GM19043 (cell line): ENCODE measurements around the gene FAM174B.
A peak's percentile ranks its signal among the peaks of the same experiment; 100 is the strongest.

Source experiments
- ATAC-seq: cut with Tn5 transposase; IDR thresholded peaks from one replicate; pipeline ENCODE4 v1.9.1; 2021; ENCODE audit warnings: low read depth; ENCODE audit not compliant: unreplicated experiment

FAM174B gene

DNA sequence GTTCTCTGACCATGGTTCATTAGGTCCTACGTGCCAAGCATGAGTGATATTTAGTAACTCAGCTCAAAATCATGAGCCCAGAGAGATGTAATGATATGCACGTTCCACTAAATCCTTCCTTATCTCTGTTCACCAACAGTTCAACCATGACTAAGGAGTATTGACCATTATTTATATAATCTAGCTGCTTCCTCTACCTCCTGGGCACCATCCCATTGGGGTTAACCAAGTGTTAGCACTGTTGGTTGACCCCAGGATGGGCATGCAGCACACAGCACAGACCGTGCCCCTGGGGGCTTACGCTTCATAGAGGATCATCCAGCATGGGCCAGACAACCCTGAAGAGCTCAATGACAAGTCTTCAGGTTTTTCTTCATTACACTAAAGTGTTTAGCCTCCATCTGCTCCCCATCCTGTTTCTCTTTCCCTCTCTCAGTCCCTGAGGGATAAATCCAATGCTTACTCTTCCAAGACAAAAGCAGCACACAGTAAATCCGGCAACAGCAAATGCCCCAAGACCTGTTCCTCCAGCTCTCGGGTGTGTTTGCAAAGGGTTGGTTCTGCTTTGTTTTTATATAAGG, 10.4 kb downstream of the FAM174B start:
- ATAC-seq, result no peak

DNA sequence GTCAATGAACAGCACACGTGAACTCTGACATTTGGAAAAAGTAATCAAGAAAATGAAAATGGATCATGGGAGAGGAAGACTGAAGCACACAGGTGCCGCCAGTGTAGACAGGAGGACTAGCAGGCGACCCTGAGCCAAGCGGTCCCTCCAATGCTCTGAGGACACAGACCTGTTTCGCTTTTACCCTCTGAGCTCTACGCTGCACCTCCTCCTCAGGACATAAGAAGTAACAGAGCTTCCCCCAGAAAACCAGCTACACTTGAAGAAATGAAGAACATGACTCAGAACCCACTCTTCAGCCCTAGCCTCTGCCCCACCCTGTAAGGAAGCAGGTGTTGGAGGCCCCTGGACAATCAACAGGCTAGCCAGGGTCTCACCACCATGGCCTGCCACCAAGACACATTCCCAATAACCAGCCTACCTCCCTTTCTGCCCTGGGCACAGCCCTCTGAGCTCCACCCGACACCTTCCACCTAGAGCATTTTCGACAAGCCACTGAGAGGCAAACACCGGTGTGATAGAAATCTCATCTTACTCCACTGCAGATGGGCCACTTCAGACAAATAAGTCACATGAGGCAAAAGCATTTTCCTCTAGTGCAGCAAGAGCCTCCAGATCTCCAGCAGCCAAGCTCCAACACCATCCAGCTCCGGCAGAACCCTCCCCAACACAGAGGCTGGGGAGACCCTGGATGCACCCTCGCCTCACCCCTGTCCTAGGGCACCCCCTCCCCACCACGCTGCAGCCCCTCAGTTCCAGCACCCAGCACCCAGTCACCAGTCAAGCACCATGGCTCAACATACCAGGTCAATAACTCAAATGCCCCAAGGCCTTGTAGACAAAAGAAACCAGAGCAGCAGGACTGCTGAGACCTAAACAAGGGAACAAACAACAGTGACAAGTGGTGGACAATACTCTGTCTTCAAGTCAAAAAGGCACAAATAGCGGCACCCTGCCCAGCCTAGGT, 11.4 kb downstream of the FAM174B start:
- ATAC-seq, result no peak

DNA sequence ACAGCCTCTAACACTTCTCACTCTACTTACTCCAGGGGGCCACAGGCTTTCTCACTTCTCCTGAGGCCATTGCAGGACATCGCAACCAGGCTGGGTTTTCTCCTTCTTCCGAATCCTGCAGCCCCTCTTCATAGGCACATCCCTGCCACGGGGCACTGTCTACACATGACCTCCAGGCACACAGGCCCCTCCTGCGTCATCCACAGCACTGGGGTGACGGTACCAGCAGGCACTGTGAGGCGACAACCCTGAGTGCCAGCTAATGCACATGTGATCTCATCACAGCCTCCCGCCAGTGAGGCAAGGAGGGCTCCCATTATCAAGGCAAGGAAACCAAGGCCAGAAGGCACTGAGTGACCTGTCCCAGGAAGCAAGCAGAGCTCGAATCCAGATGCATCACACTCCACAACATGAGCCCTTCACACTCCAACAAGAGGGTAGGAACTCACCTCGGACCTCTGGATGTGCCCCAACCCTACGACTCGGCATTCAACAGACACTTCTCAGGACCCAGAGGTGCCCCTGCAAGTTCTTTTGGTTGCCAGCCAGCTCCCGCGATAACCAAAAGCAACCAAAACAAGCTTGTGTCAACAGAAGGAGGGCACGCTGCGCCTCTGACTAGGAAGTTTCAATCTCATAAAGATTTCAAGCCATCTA, 16.7 kb downstream of the FAM174B start:
- no peak for ATAC-seq

DNA sequence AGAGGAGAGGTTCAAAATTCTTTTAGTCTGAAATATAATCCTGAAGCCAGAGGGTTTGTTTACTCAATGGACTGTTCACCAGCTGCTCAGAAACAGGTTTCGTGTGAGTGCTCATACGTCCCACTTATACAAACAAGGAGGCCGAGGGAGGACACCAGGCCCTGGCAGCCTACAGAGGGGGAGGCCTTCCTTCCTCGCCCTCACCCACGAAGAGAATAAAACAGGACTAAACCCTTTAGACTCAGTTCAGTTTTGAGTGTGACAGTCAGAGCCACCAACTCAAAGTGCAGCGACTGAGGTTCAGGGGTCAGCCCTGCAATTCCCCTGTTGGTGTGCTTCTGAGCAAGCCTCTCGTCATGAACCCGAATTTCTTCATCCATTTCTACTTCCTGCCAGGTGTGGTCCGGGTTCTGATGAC, 17.3 kb downstream of the FAM174B start:
- ATAC-seq, result no peak

DNA sequence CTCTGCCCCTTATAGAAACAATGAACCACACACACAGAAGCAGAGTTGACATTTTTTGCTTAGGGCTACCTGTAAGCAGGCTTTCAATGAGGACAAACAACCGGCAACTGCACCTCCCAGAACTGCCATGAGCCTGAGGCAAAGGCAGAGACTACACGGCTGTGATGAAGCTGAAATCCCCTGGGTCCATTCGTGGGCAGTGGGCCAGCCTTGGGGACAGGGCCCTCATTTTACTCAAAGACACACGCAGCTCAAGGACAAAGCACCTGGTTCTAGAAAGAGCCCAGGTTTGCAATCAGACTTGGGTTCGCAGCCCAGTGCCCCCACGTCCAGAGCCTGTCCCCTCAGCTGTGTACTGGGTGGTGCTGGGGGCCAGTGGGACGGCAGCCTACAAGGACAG, 17.9 kb downstream of the FAM174B start:
- no peak for ATAC-seq

DNA sequence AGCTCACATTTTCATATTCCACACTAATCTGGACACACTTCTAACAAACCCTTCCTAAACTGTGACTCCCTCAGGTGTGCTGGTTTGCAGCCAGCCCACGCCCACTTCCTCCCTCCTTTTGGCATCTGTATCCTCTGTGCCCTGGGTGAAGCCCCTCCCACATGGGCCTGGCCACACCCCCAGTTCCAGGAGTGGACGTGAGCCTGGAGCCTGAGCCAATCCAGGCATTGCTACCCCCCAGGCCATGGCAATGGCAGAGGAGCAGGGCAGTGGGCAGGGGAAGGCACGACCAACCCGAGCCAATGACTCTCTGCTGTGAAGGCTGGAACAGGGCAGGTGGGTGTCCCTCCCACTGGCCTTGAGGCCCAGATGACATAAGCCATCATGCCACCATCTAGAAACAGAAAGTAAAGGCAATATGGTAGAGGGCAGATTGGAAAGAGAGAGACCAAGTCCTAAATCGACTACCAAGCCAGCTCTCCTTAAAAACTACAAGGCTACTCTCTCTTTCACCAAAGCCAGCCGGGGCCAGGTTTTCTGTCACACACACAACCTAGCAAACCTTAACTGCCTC, 18.6 kb downstream of the FAM174B start:
- no peak for ATAC-seq

DNA sequence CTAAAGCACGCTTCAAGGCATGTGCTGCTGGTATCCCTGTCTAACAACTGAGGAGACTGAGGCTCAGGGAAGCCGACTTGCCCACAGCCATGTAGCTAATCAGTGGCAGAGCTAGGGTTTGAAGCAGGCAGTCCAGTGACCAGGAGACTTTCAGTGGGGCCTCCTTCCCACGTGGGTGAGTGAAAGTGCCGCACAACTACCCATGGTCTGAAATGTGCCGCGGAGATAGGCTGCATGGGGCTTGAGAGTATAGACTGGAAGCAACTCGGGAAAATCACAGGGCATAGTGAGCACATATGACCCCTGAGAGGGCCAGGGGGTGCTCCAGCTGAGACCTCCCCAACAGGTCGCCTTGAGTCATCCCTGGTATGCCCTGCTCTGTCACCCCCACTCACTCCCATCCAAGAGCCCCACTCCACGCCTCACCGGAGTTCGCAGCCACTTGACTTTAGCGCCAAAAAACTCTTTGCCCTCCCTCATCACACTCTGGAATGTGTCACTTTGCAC, 19.1 kb downstream of the FAM174B start:
- no peak for ATAC-seq

DNA sequence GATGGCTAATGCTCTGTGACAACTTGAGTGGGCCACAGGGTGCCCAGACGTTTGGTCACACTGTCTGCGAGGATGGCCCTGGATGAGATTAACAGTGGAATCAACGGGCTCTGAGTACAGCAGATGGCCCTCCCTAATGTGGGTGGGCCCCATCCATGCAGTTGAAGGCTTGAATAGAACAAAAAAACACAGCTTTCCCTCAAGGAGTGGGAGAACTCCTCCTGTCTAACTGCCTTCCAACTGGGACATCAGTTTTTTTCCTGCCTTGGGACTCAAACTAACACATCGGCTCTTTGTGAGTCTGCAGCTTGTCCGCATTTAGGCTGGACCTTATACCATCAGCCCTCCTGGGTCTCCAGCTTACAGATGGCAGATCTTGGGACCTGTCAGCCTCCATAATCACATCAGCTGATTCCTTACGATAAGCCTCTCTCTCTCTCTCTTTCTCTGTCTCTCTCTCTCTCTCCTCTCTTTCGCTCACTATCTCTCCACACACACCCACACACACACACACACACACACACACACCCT, 20.8 kb downstream of the FAM174B start:
- ATAC-seq, result no peak

DNA sequence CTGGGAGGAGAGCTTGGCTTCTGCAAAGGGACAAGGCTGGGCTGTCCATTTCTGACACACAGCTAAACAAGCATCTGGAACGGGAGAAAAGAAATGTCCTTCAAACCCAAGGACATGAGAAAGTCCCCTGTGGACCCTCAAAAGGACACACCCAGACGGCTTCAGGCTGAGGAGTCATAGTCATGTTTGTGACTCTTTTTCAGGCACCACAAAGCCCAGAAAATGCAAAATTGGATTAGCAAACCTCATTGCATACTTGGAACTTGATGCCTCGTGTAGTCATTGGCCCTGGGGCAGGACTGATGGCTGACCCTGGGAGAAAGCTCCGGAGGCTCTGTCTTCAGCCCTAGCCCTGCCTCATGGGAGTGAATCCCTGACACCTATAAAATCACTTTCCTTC, 21.5 kb downstream of the FAM174B start:
- ATAC-seq, result no peak

DNA sequence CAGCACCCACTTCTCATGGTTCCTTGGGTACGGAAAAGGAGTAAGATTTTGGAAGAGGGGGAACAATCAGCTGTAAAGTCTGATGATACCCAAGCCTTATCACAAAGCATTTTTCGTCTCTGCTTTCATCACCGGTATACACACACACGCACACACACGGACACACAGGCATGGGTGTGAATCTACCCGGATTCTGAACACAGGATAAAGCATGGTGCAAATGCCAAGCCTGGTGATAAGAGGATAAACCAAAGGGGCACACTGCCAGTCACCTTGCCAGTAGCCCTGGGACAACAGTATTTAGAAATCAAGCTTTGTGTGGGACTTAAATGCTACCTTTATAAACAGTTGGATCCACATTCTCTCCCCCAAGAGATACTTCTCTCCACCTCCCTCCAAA, 22.2 kb downstream of the FAM174B start:
- no peak for ATAC-seq

DNA sequence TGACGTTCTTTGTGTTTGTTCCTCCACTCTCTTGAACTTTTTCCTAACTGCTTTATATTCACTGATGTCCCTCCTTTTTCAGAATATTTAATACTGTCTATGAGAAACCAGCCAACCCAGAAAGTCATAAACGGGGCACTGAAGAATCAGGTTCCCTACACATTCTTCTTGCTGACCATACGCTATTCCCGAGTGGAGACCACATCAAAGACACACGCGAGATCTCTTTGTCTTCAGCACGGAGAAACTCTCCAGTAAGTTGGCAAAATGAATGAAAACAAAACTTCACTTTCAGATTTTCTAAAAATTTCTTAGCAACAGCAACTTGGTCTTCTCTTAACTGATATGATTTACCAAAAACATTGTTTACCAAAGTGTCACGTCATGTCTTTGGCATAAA, 22.6 kb downstream of the FAM174B start:
- ATAC-seq, result no peak

DNA sequence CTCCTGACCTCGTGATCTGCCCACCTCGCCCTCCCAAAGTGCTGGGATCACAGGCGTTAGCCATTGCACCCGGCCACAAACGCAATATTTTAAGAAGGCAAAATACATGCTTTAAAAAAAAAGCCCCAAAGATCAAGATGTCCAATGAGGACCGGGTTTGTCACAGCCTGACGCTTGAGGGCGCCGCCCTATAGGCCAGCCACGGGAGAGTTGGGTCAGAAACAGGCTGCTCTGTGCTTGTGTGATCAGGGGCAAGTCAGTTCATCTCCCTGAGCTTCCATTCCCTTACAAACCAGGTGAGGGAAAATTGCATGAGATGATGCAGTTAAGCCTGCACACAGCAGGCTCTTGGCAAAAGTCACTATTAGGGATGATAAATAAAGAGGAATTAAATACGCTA, 23.9 kb downstream of the FAM174B start:
- ATAC-seq, result no peak

DNA sequence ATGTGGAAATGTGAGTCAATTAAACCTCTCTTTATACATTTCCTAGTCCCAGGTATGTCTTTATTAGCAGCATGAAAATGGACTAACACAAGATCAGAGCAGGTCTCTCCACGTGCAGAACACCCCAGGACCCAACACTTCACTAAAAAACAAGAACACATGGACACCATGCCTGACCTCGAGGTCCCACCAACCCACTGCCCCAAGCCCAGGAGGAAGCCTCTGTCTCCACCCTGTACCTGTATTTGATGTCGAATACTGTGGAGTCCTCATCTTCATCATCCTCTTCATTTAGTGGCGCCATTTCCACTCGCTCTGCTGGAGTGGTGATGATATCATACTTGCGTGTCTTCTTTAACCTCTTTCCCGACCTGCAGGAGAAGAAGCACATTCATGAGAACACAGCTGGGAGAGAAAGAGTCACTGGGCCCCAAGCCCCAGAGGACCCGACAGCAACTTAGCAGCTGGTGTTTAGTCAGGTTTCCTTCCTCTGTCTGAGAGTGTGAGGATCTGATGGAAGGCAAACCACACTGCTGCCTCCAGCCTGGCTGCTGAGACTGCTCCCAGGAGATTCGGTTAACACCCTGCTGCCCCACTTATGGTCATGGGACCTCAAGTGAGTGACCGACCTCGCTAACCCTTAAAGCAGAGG, 25.5 kb downstream of the FAM174B start:
- ATAC-seq, result no peak

DNA sequence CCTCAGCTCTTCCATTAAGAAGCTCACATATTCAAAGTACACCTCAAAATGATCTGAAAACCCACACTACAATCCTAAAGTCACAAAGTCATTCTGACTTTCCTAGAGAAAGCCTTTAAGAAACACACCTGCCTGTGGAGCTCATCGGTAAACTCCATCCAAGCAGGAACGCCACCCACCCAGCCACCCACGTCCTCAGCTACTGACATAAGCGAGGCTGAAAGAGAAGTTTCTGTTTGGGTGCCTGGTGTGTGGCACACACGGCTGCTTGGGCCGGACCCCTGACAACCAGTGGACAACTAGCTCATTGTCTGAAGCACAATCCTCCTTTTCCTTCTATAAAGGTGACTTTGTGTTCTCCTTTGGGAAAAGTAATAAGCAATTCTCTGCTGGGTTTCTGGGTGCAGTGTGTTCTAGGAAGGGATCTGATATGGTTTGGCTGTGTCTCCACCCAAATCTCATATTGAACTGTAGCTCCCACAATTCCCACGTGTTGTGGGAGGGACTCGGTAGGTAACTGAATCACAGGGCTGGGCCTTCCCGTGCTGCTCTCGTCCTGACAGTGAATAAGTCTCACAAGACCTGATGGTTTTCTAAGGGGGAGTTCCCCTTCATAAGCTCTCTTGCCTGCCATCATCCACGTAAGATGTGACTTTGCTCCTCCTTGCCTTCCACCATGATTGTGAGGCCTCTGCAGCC, 26.1 kb downstream of the FAM174B start:
- no peak for ATAC-seq

DNA sequence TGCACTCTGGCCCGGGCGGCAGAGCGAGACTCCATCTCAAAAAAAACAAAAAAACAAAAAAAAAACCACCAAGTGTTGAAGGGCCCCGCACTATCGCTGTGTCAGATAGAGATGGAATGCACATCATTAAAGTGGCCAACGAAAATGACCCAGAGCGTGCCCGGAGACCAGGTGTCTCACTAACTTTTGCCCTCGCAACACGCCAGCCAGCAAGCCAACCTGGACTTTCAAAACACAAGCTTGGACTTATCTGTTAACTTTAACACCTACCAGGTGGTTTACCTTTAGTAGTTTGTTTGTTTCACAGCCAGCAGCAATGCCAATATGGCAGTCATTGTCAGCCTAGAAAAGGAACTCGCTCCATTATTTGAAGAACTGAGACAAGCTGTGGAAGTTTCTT, 28.6 kb downstream of the FAM174B start:
- ATAC-seq, result no peak

DNA sequence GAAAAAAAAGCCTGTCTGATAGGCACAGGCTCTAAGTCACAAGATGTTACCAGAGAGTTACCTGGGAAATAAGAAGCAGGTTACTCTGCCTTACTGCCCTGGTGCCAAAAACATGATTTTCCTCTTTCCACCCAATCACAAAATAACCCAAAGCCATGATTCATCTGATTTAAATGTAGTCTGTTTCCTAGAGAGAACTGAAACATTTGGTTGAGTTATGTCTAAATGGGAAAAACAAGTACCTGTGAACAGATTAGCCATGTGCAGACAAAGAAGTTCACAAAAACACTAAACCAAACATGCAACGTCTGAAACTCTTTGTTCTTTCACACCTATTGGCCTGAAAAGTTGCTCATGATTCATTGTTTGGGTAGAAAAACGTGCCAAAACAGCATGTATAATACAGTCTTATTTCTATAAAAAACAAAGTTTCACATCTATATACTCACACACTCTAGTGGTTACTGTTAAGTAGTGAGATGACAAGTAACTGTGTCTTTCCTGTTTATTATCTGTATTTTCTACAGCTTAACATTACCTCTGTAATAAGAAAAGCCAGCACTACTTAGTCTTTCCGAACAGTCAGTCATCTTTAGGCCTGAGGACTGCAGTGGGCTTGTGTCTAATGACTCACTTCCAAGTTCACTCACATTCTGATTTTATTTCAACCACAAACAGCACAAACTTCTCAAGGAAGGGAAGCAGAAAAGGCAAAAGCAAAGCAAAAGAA, 30.2 kb downstream of the FAM174B start:
- ATAC-seq, result peak; percentile 81

DNA sequence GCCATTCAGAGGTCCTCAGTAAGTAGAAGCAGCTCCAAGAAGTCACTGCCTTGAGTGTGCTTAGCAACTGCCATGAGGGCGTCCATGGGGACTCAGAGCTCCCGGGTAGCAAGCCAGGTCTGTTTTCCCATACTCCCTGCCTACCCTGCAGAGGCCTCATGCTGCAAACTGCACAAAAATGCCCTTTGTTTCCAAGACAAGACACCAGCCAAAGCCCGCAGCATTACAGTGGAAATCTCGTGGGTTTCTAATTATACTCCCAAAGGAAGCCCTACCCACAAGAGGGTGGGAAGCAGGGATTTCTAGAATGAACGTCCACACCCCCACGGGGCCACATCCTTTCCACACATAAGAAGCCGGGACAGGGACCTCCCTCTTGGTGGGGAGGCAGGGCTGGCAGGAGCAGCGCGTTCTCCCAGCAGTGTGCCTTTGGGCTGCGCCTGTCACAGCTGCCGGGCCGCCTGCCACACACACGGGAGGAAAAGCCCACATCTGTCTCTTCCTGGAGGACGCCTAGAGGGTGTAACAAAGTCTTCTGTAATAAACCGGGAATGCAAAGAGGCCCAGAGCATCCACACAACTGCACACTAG, 31.1 kb downstream of the FAM174B start:
- no peak for ATAC-seq

DNA sequence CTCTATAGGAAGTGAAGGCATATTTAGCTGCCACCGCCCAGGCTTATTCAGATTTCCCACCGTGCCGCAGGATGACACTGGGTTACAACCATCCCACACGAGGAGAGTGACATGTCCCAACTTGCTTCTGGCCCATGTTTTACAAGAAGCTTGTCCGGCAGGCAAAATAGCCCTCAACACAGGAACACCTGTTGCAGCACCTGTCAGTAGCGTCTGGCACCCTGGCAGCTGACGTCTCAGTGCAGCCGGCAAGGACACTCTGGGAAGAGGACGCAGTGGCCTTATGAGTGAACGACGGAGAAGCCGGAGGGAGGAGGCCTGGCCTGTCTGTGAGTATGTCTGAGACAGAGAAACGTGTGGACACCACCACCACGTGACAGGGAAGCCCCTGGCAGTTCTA, 32.1 kb downstream of the FAM174B start:
- no peak for ATAC-seq
